Gastrocnemius medialis (tissue), 4 donors: ENCODE results near the gene SBF1.

Source experiments
- CTCF ChIP-seq, 5 experiments: fragments of 450-650 bp in 3 of 5; fragments of 200-600 bp in 2 of 5; sonication (generic) in 2 of 5; IDR thresholded peaks in 4 of 5; conservative IDR thresholded peaks in 1 of 5; 1 replicate in 4 of 5; 2 replicates in 1 of 5; pipeline ENCODE4 v1.5.1; 2016 to 2019; ENCODE audit warnings: antibody characterized with exemption in 5 of 5, mild to moderate bottlenecking in 3 of 5, moderate library complexity in 3 of 5
- POLR2A ChIP-seq, 2 donors: fragments of 450-650 bp; IDR thresholded peaks; one replicate each; pipeline ENCODE4 v1.6.1; 2017; ENCODE audit warnings: antibody characterized with exemption in 2 of 2, mild to moderate bottlenecking in 2 of 2, moderate library complexity in 2 of 2

- TF ChIP-seq CTCF (IDR thresholded peaks at IDR 0.05 in 4 of 5, conservative IDR thresholded peaks at IDR 0.05 in 1 of 5) (no peak), POLR2A (IDR thresholded peaks at IDR 0.05) (no peak)
These were observed 74.4 kb downstream of the SBF1 start for GRCh38 chr22:50400406-50400805.
